ENCODE data around the gene HEPACAM.

DNA sequence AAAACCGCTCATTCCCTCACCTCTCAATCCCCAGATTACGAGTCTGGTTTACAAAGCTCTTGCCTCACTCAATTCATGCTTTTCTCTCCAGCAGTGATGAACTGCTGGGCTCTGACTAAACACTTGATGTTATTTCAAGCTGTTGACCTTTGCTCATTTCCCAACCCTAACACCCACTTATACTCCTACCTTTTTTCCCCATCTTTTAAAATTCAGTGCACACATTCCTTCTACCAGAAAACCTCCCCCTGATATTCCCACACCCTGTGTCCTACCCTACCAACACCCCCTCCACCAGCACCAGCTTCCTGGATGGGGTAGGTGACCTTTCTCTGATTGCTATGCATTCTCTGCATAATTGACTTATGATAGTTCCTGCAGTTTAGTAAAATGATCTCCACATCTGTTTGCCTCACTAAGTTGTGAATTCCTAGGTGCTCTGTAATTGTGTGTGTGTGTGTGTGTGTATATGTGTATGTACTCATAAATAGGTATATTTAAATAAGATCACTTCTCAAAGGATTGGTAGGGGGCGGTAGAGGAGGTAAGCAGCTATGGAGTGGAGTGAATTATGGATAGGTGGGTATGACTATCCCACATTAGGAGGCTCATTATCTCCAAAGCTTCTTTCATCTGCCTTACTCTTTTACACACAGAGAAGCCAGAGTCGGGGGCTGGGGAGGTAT is 842 bp downstream of the HEPACAM start:
- TF ChIP-seq, protein P1, sequence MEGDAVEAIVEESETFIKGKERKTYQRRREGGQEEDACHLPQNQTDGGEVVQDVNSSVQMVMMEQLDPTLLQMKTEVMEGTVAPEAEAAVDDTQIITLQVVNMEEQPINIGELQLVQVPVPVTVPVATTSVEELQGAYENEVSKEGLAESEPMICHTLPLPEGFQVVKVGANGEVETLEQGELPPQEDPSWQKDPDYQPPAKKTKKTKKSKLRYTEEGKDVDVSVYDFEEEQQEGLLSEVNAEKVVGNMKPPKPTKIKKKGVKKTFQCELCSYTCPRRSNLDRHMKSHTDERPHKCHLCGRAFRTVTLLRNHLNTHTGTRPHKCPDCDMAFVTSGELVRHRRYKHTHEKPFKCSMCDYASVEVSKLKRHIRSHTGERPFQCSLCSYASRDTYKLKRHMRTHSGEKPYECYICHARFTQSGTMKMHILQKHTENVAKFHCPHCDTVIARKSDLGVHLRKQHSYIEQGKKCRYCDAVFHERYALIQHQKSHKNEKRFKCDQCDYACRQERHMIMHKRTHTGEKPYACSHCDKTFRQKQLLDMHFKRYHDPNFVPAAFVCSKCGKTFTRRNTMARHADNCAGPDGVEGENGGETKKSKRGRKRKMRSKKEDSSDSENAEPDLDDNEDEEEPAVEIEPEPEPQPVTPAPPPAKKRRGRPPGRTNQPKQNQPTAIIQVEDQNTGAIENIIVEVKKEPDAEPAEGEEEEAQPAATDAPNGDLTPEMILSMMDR (IDR thresholded peaks at IDR 0.05) = no peak
- TF ChIP-seq POLR2A (IDR thresholded peaks at IDR 0.05) = no peak
